Measurements from ENCODE around the gene SMIM10L2A.
"Not testable (repeated sequence)": the region's sequence is repeated elsewhere in the genome, so short reads cannot be mapped to it uniquely, and the experiment has no call there.

Gene SMIM10L2A

DNA sequence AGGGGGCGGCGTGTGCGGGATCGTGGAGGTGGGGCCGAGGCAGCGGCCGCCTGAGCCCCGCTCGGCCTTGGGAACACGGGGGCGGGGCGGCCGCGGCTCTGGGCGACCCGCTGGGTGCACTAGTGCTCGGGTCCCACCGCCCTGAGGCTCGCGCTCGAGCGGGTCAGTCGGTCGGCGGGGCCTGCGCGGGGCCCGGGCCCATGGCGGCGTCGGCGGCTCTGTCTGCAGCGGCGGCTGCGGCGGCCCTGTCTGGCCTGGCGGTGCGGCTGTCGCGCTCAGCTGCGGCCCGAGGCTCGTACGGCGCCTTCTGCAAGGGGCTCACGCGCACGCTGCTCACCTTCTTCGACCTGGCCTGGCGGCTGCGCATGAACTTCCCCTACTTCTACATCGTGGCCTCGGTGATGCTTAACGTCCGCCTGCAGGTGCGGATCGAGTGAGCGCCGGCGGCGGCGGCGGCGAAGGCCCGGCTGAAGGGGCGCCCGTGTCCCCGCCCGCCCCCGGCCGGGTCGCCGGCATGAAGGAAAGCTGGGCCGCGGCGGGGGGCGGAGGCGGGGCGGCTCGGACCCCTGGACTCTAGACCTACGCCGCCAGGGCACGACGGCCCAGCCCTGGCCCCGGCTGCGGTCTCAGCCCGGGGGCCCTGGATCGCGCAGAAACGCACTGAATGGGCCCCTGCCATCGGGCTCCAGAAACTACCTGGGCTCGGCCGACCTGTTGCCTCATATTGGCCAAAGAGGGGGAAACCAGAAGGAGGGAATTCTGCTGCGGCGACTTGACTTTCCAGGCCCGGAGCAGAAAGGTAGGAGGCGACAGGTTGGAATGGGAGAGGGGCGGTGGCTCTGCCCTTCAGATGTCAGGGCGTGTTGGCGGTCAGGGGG, at the start of gene SMIM10L2A:
SMIM10L2A (plus strand) TSS at position 13 of the 878 bp plus-strand sequence; CDS start at position 201, 188 bp downstream.
- no peak for DNase-seq (ENCODE audit: low spot score)

DNA sequence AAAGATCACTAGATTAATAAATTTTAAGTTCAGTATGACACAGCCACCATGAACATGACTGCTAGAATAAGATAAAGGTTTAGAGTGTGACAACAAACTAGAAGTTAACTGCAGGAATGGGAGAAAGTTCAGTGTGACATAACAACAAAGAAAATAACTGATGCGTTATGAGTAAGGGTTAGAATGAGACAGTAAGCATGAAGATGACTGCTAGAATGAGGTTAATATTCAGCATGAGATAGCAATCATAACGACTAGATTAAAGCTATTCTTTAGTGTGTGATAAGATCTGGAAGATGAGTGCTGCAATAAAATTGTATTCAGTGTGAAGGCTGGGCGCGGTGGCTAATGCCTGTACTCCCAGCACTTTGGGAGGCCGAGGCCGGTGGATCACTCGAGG, 48.4 kb upstream of the SMIM10L2A start:
- DNase-seq (ENCODE audit: low spot score), result no peak

DNA sequence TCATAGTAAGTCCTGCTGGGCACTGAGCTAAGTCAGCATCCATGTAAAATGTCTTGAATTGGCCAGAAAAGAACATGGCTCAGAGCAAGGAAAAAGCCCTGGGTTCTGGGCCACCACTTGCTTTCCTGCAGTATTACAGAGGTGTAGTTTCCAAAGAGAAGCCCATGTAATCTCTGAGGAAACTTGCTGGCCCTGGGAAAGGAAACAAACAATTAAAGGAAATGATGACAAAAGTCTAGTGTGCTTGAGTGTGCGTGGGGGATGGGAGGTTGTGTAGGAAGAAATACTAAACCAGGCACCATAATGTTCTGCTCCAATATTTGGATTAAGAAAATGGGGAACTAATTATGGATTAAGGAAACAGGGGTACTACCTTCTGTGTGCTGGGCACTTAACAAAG, 39.5 kb upstream of the SMIM10L2A start:
- no peak for DNase-seq (ENCODE audit: low spot score)

DNA sequence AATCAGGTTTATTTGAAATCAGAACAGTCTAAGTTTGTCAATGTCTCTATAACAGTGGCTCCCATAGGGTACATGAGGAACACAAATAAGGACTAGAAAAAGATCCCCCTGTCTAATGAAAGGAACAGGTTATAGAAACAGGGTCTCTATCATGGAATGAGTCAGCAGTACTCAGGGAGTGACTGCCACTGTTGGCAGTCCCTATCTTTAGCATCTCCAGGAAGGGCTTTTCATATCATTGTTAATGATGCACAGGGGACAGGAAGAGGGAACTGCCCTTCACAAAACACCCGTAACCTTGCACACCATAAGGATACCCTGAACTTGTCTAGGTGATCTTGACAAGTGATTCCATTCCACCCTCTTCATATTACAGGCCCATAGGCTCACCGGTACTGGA, 38.5 kb upstream of the SMIM10L2A start:
- no peak for DNase-seq (ENCODE audit: low spot score)

DNA sequence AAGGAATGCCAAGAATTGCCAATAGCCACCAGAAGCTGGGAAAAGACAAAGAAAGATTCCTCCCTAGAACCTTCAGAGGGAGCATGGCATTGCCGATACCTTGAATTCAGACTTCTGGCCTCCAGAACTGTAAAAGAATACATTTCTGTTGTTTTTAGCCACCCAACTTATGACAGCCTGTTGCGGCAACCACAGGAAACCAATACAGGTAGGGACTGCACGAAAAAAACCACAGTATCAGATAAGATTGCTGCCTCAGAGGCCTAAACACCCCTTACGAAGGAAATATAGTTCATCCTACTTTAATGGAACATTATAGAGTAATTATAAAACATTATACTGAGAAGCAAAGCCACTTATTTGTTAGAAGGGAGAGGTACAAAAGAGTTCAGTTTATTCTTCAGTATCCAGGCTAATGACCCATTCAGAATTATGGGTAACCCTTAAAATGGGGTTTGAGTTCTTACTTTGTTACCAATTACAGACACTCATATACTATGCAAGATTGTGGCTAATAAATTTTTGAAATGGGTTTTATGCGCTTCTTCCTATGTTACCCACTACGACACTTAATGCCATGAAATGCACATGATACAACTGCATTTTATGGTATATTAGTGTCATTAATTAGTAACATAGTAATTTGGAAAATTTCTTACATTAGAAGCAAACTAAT, 37.4 kb upstream of the SMIM10L2A start:
- peak; percentile 59 for DNase-seq (ENCODE audit: low spot score)

DNA sequence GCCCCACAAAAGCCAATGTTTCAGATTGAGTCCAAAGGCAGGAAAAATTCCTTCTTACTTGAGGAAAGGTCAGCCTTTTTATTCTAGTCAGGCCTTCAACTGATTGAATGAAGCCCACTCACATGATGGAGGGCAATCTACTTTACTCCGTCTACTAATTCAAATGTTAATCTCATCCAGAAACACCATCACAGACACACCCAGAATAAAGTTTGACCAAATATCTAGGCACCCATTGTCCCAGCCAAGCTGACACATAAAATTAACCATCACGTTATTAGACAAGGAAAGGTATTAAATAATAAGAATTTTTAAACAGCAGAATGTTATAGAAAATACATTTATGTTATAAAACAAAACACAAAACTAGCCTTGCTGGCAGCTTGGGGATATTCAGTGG, 32.9 kb upstream of the SMIM10L2A start:
- no peak for DNase-seq (ENCODE audit: low spot score)

DNA sequence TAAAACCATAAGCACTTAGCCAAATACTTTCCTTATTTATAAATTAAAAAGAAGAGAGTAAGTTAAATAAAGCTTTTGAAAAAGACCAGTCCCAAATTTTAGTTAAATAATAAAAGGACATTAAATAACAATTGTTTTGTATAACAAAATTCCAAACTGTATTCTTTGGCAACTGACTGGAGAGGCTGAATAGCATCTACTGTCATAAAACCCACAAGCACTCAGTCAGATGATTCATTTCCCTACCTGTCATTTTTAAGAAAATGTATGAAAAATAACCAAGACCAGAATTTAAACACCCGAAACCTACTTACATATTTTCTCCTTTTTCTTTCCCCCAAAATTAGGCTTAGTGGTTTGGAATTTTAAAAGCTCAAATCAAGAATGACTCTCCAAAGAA, 32.5 kb upstream of the SMIM10L2A start:
- no peak for DNase-seq (ENCODE audit: low spot score)

DNA sequence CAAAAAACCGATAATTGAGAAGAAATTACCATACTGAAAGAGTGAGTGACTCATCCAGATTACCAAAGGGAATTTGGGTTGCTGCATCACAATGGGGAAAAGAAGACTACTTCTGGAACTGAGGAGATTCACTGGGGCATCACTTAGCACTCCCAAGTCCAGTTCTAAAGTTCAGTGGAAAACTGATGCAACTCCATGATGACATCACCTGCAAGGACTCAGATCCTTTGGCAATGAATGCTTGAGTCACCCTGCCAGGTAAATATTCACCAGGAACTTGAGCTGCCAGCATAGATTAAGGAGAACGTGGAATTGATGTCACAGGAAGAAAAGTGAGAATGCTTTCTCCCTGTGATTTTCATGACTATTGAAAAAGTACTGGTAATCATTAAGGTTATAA, 32.0 kb upstream of the SMIM10L2A start:
- DNase-seq (ENCODE audit: low spot score), result no peak

DNA sequence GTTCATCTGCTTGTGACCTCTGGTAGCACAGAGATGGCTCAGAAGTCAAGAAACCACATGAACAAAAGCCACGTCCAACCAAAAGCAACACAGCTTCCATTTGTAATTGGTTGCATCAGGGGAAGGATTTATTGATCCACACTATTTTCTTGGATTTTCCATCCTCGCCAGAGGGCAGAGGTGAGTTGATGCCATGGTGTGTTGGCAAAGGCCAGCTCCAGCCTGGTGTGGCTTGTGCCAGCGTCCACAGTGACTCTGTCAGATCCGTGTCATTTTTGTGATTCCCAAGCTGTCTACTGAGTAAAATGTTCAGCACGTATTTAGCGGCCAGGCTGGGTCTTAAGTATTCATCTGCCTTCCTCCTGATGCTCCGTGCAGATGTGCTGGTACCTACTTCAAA, 30.0 kb upstream of the SMIM10L2A start:
- DNase-seq (ENCODE audit: low spot score), result no peak

DNA sequence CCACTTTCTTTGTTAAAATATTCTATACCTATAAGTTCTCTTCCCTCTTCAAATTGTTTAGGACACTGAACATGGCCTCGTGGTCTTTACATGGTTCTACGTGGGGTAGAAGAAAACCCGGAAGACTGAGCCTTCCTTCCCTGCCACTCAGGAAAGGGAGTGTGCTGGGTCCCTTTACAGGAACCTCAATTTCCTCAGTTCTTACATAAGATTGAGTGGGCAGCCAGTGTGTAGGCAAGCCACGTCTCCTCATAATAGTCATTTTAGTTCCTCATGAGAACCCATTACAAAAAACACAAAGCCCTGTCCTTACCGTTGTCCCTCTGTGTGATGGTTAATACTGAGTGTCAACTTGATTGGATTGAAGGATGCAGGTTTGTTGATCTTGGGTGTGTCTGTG, 28.7 kb upstream of the SMIM10L2A start:
- DNase-seq (ENCODE audit: low spot score), result no peak

DNA sequence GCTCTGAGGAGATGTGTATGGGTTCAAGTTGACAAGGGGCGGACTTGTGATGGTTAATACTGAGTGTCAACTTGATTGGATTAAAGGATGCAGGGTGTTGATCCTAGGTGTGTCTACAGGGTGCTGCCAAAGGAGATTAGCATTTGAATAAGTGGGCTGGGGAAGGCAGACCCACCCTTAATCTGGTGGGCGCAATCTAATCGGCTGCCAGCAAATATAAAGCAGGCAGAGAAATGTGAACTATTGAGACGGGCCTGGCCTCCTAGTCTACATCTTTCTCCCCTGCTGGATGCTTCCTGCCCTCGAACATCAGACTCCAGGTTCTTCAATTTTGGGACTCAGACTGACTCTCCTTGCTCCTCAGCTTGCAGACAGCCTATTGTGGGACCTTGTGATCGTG, 26.7 kb upstream of the SMIM10L2A start:
- no peak for DNase-seq (ENCODE audit: low spot score)

DNA sequence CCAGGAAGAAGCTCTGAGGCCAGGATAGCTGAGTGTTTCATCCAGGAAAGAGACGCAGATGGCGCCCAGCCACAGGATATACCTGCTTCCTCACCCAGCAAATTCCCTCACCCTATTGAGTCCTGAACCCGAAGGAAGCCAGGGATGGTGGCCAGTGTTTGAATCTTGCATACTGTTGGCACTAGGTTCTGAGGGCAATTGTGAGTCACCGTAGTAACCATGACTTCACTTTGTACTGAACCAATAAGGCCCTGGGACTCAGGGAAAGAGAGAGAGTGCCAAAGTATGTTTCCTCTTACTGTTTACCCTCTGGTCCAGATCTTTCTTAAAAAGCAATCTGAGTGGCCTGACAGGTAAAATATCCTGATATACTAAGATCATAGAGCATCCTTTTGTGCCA, 25.6 kb upstream of the SMIM10L2A start:
- DNase-seq (ENCODE audit: low spot score), result no peak

DNA sequence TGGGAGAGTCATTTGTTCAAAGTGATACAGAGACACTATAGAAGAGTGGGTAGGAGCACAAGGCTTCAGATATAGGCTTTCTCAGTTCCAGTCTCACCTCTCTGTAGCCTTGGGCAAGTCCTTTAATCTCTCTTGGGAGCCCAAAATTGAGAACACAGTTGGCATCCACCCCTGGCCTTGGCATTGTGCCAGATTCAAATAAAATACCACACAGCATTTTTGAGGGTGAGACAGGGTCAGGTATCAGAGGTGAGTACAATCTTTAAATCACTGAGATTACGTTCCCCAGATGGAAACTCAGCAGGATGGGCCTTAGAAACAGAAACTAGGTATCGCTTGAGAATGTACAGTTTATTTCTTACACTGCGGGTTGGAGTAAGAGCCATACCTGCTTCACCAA, 25.2 kb upstream of the SMIM10L2A start:
- DNase-seq (ENCODE audit: low spot score), result no peak

DNA sequence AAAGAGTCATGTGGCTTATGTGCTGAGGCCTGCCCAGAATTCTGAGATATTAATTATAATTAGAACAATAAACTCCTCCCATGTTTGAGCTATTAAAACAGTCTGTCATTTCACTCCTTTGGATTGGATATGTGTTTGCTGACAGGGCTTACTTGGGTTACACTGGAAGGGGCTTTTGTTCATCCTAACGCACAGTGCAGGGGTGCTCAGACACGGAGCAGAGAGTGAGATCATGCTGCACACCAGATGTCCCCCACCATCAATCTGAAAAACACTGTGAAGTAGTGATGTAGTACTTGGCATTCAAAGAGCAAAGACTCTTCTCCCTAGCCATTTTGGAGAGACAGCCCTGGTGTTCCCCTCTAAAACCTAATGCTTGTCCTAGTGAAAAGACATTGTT, 24.1 kb upstream of the SMIM10L2A start:
- DNase-seq (ENCODE audit: low spot score), result no peak

DNA sequence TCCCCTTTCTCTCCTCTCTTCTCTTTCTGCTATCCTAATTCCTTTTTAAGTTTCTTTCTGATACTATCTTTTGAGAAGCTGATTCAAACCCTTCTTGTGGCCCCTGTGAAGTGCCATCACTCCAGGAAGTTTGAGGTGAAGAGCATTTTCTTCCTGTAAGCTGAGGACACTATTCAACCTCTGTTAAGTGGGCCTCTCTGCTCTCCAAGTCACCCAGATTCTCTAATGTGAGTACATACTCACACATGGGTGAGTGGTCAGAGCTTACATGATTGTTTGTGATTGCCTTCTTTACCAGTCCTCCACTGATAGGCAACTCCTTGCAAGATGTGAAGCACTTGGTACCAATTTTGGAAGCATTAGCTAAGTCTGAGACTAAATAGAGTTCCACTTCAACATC, 18.4 kb upstream of the SMIM10L2A start:
- no peak for DNase-seq (ENCODE audit: low spot score)

DNA sequence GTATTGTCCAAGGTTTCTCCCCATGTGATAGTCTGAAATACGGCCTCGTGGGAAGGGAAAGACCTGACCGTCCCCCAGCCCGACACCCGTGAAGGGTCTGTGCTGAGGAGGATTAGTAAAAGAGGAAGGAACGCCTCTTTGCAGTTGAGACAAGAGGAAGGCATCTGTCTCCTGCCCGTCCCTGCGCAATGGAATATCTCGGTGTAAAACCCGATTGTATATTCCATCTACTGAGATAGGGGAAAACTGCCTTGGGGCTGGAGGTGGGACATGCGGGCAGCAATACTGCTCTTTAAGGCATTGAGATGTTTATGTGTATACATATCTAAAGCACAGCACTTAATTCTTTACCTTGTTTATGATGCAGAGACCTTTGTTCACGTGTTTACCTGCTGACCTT, 15.3 kb upstream of the SMIM10L2A start:
- not testable (repeated sequence) for DNase-seq (ENCODE audit: low spot score)

DNA sequence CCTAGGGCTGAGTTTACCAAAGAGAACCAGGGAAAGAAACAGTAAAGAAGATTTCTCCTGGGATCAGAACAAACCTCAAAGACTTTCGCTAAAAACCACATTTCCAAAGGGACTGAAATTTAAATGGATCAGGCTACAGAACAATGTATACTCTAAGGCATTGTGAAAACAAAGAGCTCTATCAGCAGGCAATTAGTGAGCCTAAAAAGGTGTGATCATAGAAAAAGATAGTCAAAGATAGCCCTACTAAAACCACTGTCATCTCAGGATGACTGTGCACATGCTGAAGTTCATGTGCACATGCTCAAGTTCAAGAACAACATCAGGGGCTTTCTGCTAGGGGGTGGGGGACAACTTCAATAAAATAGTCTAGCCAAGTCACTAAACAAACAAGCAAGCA, 12.9 kb upstream of the SMIM10L2A start:
- DNase-seq (ENCODE audit: low spot score), result no peak

DNA sequence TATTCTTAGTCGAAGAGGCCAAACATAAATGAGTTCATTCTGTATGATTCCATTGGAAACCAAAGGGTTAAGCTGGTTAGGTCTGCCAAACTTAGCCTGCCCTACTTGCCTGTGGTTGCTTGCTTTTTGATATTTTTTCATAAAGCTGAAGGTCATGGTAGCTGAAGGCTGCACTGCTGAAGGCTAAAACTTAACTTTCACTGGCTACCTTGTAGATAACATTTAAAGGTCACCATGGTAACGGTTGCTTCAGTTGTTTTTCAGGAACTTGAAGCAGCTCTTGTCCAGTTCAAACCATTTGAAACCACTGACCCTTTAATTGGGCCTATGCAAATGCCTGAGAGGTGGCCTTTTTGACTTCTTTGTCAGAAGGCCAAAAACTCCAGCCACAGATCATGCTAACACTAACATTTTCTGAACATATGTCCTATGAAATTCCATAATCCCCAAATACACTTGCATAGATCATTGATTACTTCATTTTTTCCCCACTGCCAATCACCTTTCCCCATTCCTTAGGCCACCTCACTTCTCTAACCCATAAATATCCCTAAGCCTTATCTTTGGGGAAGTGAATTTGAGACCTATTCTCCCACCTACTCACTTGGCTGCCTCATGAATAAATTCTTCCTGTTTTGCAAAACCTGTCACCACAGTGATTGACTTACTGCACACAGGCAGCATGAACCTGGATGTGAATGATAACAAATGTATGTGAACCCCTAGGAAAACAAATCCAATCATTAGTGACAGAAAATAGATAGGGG, 10.7 kb upstream of the SMIM10L2A start:
- DNase-seq (ENCODE audit: low spot score), result no peak

DNA sequence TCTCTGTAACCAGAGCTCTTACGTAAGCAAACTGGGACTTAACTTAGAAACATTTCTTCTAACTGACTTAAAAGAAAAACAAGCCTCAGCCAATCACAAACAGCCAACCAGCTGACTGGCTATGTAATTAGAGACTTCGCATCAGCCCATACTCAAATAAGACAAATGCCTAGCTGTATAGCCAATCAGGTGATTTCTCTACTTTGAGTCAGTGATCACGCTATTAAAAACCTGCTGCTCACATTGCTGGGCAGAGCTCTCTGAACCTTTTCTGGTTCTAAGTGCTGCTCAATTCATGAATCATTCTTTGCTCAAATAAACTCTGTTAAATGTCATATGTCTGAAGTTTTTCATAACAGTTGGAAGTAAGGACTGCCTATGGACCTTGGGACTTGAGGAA, 9.9 kb upstream of the SMIM10L2A start:
- no peak for DNase-seq (ENCODE audit: low spot score)

DNA sequence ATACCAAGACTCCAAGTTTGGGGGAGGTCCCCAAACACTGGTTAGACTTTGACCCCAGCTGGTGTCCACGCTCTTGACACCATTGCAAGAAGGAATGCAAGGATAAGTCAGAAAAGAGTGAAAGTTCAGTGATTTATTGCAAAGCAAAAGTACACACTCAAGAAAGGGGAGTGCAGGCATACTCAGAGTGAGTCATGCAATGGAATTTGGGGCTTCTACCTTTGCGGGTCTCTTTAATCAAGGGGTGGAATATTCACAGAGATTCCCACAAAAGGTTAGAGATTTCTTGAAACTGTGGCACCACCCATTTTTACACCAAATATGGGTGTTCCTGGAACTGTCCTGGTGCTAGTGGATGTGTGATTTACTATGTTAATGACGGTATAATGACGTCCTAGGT, 5.2 kb upstream of the SMIM10L2A start:
- DNase-seq (ENCODE audit: low spot score), result no peak

DNA sequence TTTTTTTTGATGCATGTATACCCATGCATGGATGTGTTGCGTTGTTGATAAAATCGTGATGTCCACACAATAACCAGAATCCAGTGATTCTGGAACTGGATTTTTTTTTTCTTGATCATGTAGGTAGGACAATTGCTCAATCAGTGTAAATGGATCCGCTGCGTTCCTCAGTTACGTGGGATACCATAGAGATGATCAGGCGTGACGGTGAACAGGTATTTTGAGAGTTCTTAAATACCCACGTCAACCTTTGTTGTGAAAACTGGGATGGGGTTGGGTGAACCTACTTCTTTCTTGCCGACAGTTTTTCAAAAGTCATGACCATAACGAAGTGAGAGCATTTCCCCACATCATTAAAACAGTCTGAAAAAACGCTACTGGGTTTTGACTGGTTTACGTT, 913 bp upstream of the SMIM10L2A start:
- no peak for DNase-seq (ENCODE audit: low spot score)

DNA sequence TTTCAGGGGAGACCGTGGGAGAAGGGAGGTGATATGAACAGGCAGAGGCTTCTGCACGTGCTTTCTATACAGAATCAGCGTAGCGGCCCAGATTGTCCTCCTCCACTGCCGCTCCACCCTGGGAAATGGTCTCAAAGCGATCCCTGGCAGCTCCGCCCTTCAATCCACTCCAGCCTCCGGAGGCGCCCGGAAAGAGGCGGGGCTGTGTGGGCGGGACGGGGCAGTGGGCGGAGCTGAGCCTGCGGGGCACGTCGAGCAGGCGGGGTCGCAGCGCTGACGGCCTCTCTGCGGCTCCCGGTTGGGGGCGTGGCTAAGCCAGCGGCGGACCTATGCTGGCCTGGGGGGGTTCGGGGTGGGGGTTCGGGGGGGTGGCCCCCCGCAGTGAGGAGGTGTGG, 210 bp upstream of the SMIM10L2A start:
- DNase-seq (ENCODE audit: low spot score), result peak; percentile 87

DNA sequence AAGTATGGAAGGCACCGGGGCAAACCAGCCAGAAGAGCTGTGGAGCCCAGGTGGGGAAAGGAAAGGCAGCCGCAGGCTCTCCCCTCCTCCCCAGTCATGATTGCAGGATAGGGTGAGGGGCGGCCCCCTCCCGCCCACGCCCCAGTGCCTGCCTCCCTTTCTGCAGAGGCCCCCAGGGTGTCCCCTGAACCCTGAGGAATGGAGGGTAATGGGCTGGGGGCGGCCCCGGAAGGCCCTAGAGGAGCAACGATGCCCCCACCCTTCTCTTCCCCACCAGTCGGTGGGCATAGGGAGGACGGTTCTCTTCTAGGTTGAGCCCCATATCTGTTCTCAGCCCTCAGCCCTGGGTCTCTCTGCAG, 1.0 kb downstream of the SMIM10L2A start:
- not testable (repeated sequence) for DNase-seq (ENCODE audit: low spot score)
